ENCODE measurements around the gene MYPOP.

- TF ChIP-seq POLR2AphosphoS5 (IDR thresholded peaks at IDR 0.05) (no peak), CTCF (IDR thresholded peaks at IDR 0.05) (no peak), POLR2A (IDR thresholded peaks at IDR 0.05; ENCODE audit: low read depth) (no peak), EP300 (IDR thresholded peaks at IDR 0.05) (no peak)
Measured at GRCh38 chr19:45876161-45876410, 26.3 kb downstream of the MYPOP start.
